OCI-M1 (cell line): ENCODE measurements around the gene CGRRF1.

Source experiments
- DNase-seq: peaks from one replicate; lab custom pipeline; 2025; lab: John Stamatoyannopoulos, UW

CGRRF1 gene

DNA sequence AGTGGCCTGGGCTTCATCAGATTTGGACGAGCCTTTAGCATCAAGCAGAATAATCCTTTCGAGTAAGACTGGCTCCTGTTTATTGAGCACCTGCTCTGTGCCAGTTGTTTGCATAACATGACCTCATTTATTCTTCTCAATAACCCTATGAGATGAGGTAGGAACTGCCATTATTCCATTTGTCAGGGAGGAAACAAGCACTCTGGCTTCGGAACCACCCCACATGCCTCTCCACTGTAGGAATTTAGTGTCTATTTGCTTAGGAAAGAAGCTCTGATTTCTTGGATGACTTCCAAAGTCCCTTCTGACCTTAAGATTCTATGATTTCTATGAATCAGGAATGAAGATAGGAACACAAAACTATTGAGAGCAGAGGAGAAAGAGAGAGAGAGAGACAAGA lies 68.3 kb downstream of the CGRRF1 start:
- no peak for DNase-seq

DNA sequence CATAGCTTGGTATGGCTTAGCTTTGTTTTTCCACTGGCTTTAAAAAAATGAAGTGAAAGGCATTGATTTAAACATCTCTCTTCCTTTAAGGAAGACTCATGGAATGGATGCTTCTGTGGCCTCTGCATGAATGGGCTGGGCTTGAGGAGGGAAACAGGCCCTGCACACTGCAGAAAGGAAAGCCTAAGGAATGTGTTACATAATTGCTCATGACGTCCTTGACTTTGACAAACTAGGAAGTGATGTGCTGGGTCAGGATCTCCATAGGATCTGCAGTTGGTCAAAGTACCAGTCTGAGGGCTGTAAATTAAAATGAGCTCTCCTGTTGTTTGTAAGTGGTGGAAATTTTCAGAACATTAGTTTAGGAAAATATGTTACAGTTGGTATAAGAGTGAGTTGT lies 69.9 kb downstream of the CGRRF1 start:
- DNase-seq: no peak

DNA sequence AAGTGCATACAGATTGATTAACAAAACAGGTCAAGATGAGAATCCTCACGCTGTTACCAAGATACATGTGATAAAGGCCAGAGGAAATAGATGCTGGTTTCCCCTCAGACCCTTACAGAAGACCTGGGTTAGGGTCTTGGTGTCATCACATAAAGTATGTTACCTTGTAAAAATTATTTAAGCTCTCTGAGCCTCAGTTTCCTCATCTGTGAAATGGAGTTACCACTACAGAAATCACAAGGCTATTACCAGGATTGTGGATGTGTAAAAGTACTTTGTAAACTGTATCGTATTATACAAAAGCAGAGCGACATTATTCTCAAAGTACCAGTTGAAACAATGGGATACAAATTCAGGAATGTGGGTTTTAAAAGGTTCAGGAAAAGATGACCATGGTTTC lies 71.2 kb downstream of the CGRRF1 start:
- DNase-seq: no peak

DNA sequence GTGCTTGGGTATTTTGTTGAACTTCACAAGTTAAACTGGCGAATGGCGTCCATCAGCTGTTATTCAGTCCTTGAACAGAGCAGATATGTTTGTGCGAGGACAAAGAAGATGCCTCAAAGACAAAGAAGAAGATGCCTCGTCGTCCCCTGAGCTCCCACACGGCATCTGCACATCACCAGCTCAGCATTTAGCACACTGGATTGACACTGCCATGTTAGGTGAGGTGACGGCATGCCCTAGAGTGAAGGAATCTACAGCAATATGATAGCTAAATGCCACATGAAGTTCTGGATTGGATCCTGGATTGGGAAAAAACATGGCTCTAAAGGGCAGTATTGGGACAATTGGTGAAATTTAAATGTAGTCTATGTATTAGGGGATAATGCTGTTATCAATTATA lies 72.6 kb downstream of the CGRRF1 start:
- DNase-seq: no peak

- DNase-seq: no peak
These were observed 74.4 kb downstream of the CGRRF1 start for GRCh38 chr14:54584097-54584496.

DNA sequence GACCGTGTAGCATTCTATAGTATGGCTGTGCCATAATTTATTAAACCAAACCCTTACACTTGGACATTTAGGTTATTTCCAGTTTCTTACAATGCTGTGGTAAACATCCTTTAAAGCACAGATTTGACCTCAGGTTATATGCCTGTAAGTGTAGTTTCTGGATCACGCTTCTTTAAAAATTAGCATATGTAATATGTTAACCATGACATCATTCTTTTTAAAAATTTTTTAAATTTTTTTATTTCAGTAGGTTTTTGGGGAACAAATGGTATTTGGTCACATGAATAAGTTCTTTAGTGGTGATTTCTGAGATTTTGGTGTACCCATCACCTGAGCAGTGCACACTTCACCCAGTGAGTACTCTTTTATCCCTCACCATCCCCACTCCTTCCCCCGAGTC lies 75.5 kb downstream of the CGRRF1 start:
- no peak for DNase-seq
